PC-3 (cell line): Measurements from ENCODE around the gene AGRN.
"Not testable (repeated sequence)": the region's sequence is repeated elsewhere in the genome, so short reads cannot be mapped to it uniquely, and the experiment has no call there.

Source experiments
- EZH2phosphoT487 ChIP-seq: fragments of 300-600 bp; sonication (generic); IDR thresholded peaks from 2 replicates; pipeline ENCODE4 v1.6.1; 2018; ENCODE audit warnings: mild to moderate bottlenecking, antibody characterized with exemption, low read length, borderline replicate concordance
- TF ChIP-seq, protein P1 (sequence below): fragments of 300-600 bp; sonication (generic); conservative IDR thresholded peaks from 2 replicates; pipeline ENCODE4 v1.5.1; 2017; ENCODE audit warnings: antibody characterized with exemption, low read depth, mild to moderate bottlenecking, low read length

DNA sequence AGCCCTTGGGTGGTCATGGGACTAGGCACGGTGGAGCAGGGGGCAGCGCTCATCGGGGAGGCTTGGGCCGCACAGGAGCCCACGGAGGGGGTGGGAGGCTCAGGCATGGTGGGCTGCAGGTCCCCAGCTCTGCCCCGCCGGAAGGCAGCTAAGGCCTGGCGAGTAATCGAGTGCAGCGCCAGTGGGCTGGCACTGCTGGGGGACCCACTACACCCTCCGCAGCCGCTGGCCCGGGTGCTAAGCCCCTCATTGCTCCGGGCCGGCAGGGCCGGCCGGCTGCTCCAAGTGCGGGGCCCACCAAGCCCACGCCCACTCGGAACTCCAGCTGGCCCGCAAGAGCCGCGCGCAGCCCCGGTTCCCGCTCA is 1.6 kb upstream of the AGRN start:
- TF ChIP-seq, protein P1, sequence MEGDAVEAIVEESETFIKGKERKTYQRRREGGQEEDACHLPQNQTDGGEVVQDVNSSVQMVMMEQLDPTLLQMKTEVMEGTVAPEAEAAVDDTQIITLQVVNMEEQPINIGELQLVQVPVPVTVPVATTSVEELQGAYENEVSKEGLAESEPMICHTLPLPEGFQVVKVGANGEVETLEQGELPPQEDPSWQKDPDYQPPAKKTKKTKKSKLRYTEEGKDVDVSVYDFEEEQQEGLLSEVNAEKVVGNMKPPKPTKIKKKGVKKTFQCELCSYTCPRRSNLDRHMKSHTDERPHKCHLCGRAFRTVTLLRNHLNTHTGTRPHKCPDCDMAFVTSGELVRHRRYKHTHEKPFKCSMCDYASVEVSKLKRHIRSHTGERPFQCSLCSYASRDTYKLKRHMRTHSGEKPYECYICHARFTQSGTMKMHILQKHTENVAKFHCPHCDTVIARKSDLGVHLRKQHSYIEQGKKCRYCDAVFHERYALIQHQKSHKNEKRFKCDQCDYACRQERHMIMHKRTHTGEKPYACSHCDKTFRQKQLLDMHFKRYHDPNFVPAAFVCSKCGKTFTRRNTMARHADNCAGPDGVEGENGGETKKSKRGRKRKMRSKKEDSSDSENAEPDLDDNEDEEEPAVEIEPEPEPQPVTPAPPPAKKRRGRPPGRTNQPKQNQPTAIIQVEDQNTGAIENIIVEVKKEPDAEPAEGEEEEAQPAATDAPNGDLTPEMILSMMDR = not testable (repeated sequence)
- not testable (repeated sequence) for TF ChIP-seq EZH2phosphoT487
